Heart left ventricle (tissue), 16 donors: Measurements from ENCODE around the gene MCC. TPM values are rescaled to one million over a fixed set of nuclear protein-coding genes. Genes with fewer than 3 reads are reported as not detected.

Source experiments
- ATAC-seq, 4 donors: fragments of 200-7000 bp; cut with Tn5 transposase; one replicate each; pipeline ENCODE4 v1.9.1; 2020 to 2022; ENCODE audit warnings: moderate library complexity in 4 of 4, mild to moderate bottlenecking in 3 of 4, moderate number of reproducible peaks in 1 of 4
- DNase-seq, 5 donors: peaks; one replicate each; pipeline ENCODE4 v3.0.0-alpha.2; 2020
- H3K27ac ChIP-seq, 12 donors: fragments of 200-600 bp; sonication (generic) in 4 of 12; one replicate each; pipeline versions ENCODE4 v1.5.0 to v1.8.0; 2016 to 2022; ENCODE audit warnings: mild to moderate bottlenecking in 2 of 12
- H3K27me3 ChIP-seq, 9 donors: fragments of 200-600 bp; sonication (generic) in 2 of 9; one replicate each; pipeline versions ENCODE4 v1.5.1 to v1.8.0; 2016 to 2022; ENCODE audit warnings: mild to moderate bottlenecking in 3 of 9
- H3K36me3 ChIP-seq, 9 donors: fragments of 200-600 bp; sonication (generic) in 2 of 9; one replicate each; pipeline versions ENCODE4 v1.5.0 to v1.8.0; 2018 to 2022; ENCODE audit warnings: mild to moderate bottlenecking in 2 of 9
- H3K4me1 ChIP-seq, 12 donors: fragments of 200-600 bp; sonication (generic) in 4 of 12; one replicate each; pipeline versions ENCODE4 v1.5.0 to v1.8.0; 2016 to 2022; ENCODE audit warnings: mild to moderate bottlenecking in 3 of 12
- H3K4me3 ChIP-seq, 12 donors: fragments of 200-600 bp; sonication (generic) in 4 of 12; one replicate each; pipeline versions ENCODE4 v1.5.0 to v1.8.0; 2017 to 2022; ENCODE audit warnings: mild to moderate bottlenecking in 9 of 12, moderate library complexity in 4 of 12
- H3K9me3 ChIP-seq, 12 donors: fragments of 200-600 bp; sonication (generic) in 4 of 12; one replicate each; pipeline versions ENCODE4 v1.5.0 to v1.8.0; 2016 to 2022; ENCODE audit warnings: mild to moderate bottlenecking in 1 of 12
- CTCF ChIP-seq, 12 donors: fragments of 200-600 bp; sonication (generic) in 4 of 12; IDR thresholded peaks; one replicate each; pipeline versions ENCODE4 v1.5.0 to v1.8.0; 2018 to 2022; ENCODE audit warnings: antibody characterized with exemption in 12 of 12, mild to moderate bottlenecking in 5 of 12
- POLR2A ChIP-seq, 2 donors: fragments of 450-650 bp; IDR thresholded peaks; one replicate each; pipeline ENCODE4 v1.6.1; 2017; ENCODE audit warnings: antibody characterized with exemption in 2 of 2, mild to moderate bottlenecking in 2 of 2, moderate library complexity in 2 of 2
- WGBS, 4 donors: extraction: QIAGEN DNeasy Blood & Tissue Kit in 2 of 4; methylation state at CpG; one replicate each; pipeline versions ENCODE4 v1.1.5 to v1.1.7; 2013 to 2018; 5-methylcytosine and 5-hydroxymethylcytosine counted together
- intact Hi-C, 10 donors: fragments of 100-400 bp; cut with DNase I; formaldehyde crosslinking; loops; one replicate each; pipeline versions ENCODE4 v1.11.1 to v1.14.2; 2022
- polyA plus RNA-seq, 2 donors: library from polyadenylated mRNA; stranded (reverse); fragments of 200-250 nt; gene quantifications; one replicate each; pipeline ENCODE4 v1.2.3, GENCODE V29; 2013
- total RNA-seq, 9 donors: library from RNA; depleted of rRNA in 2 of 9; stranded (reverse); fragments of >200 nt in 2 of 9; fragmentation: NEBNext Ultra II Directional in 3 of 9; extraction: Animal tissue kit (Norgen Biotek cat#: 25700) in 3 of 9; gene quantifications; one replicate each; pipeline versions ENCODE4 v1.1.0 to v1.2.4, GENCODE V29; 2016 to 2023
- donor health status: ischemic (EF 13 %, LVEDD 7.1; RV severe dilation, severe dysfunction).
- donor health status: healthy with polysubstance abuse.
- donor health status: DM: no; HTN: yes; CAD: no.
- donor health status: DM: no; HTN: no; CAD: no.
- donor health status: ischemic (EF 25% LVEDD 6.9; RV normal size, moderate dysfunction).
- donor health status: ischemic (EF 25% LVEDD 5.7; RV mildly dilated, moderate dysfunction).
- donor health status: healthy.
- donor health status: DM: yes; HTN: yes; CAD: no.
- donor health status: ischemic (EF 35%, LVEDD 5.7; RV mildly dilated, moderate dysfunction).
- donor health status: nonischemic (EF 11% LVEDD 7.7; RV severe dilation, severe dysfunction).
- donor health status: DM: yes; HTN: yes; CAD: no.
- donor health status: PGD.
- donor health status: ischemic (EF 29% LVEDD 5.4; RV normal size, mild dysfunction).
- donor health status: nonischemic (EF 23%, LVEDD 6.1; RV moderate dilation, normal function).

Gene MCC
- total and polyA plus RNA-seq, 11 donors = 6.1 to 33.8 (median 24.3) TPM

GRCh38 chr5:113110117-113110516 lies 378.1 kb downstream of the MCC start:
- no peak for ATAC-seq
- peaks cover 0 to 19% (median 9%) of the 10 kb centered on the region in 12 donors for H3K4me1 ChIP-seq

GRCh38 chr5:113109344-113109743 lies 378.9 kb downstream of the MCC start:
- ATAC-seq (no peak), DNase-seq (no peak)
- WGBS, 4 donors = 85 to 91% (median 88%) methylated on average over 5 of the region's 5 CpGs
- no peak overlapping the region for H3K4me3 ChIP-seq
- H3K27ac ChIP-seq = no peak overlapping the region
- peaks cover 0 to 6% (median 0%) of the 10 kb centered on the region in 12 donors for H3K9me3 ChIP-seq
- no peaks in the 10 kb centered on the region for H3K27me3 ChIP-seq
- intact Hi-C loops = no loop called here
- H3K36me3 ChIP-seq = peaks cover 0 to 8% (median 0%) of the 10 kb centered on the region in 9 donors
- H3K4me1 ChIP-seq = peaks cover 0 to 21% (median 9%) of the 10 kb centered on the region in 12 donors
- TF ChIP-seq CTCF (IDR thresholded peaks at IDR 0.05) (no peak), POLR2A (IDR thresholded peaks at IDR 0.05) (no peak)

More at GRCh38 chr5:113110117-113110516, 378.1 kb downstream of the MCC start:
- no peak for DNase-seq
- TF ChIP-seq CTCF (IDR thresholded peaks at IDR 0.05) = no peak
- TF ChIP-seq POLR2A (IDR thresholded peaks at IDR 0.05) = no peak
- WGBS, 4 donors = 63 to 85% (median 79%) methylated on average over 6 of the region's 6 CpGs
- Histone ChIP-seq H3K36me3 (peaks cover 0 to 9% (median 0%) of the 10 kb centered on the region in 9 donors), H3K4me3 (no peak overlapping the region), H3K27me3 (no peaks in the 10 kb centered on the region), H3K9me3 (peaks cover 0 to 14% (median 0%) of the 10 kb centered on the region in 12 donors), H3K27ac (no peak overlapping the region)
- intact Hi-C loops = loop anchor here in 2 of 10 donors (10.0 kb wide), 1 partner anchor 185 kb away; no protein-coding TSS in a partner anchor

DNA sequence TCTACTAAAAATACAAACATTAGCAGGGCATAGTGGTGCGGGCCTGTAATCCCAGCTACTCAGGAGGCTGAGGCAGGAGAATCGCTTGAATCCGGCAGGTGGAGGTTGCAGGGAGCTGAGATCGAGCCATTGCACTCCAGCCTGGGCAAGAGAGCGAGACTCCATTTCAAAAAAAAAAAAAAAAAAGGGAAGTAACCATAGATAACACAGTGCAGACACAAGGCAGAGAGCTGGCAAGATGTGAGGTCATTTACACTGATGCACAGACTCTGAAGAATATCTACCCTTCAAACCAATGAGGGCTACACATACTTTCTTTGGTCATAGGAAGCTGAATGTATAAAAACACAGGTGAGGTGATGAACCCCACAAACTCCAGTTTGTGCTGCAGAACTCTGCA lies 379.8 kb downstream of the MCC start:
- TF ChIP-seq POLR2A (IDR thresholded peaks at IDR 0.05) (no peak), CTCF (IDR thresholded peaks at IDR 0.05) (no peak)
- Histone ChIP-seq H3K9me3 (no peaks in the 10 kb centered on the region), H3K4me3 (no peak overlapping the region), H3K4me1 (peaks cover 0 to 25% (median 9%) of the 10 kb centered on the region in 12 donors), H3K27me3 (no peaks in the 10 kb centered on the region), H3K27ac (no peak overlapping the region), H3K36me3 (peaks cover 0 to 15% (median 0%) of the 10 kb centered on the region in 9 donors)
- intact Hi-C loops = no loop called here
- 85 to 98% (median 95%) methylated on average over 5 of the region's 5 CpGs for WGBS, 4 donors
- no peak for DNase-seq
- ATAC-seq = no peak

GRCh38 chr5:113106821-113107220 lies 381.4 kb downstream of the MCC start:
- Histone ChIP-seq H3K4me1 (peaks cover 0 to 25% (median 6%) of the 10 kb centered on the region in 12 donors), H3K27ac (no peak overlapping the region), H3K4me3 (no peak overlapping the region), H3K9me3 (no peaks in the 10 kb centered on the region), H3K36me3 (peaks cover 0 to 31% (median 8%) of the 10 kb centered on the region in 9 donors), H3K27me3 (no peaks in the 10 kb centered on the region)
- ATAC-seq (no peak), DNase-seq (no peak)
- TF ChIP-seq POLR2A (IDR thresholded peaks at IDR 0.05) (no peak), CTCF (IDR thresholded peaks at IDR 0.05) (no peak)
- intact Hi-C loops = no loop called here
- 85 to 93% (median 92%) methylated on average over 2 of the region's 2 CpGs for WGBS, 4 donors
